AG20443 (cell line): ENCODE measurements around the gene HOXA4.

Experiments used
- DNase-seq: peaks from one replicate; pipeline ENCODE4 v3.0.0; 2012; ENCODE audit warnings: low spot score, mixed read lengths

The HOXA4 gene

GRCh38 chr7:27158436-27159265 lies 28.1 kb upstream of the HOXA4 start:
- no peak for DNase-seq

- DNase-seq = no peak
Observed at GRCh38 chr7:27157702-27158431, 27.3 kb upstream of the HOXA4 start.

- DNase-seq = peak; percentile 23
Observed at GRCh38 chr7:27156916-27157701, 26.6 kb upstream of the HOXA4 start.

- DNase-seq = peak; percentile 83
Observed at GRCh38 chr7:27156508-27156898, 25.9 kb upstream of the HOXA4 start, which contains the start of gene HOXA7. Gene HOXA7 (minus strand): TSS chr7:27156675. CDS start chr7:27156545, 130 bp downstream.

GRCh38 chr7:27155816-27156507 lies 25.4 kb upstream of the HOXA4 start:
- DNase-seq = peak; percentile 61

- no peak for DNase-seq
Observed at GRCh38 chr7:27154901-27155815, 24.6 kb upstream of the HOXA4 start.

- DNase-seq = no peak
Observed at GRCh38 chr7:27154369-27154768, 23.8 kb upstream of the HOXA4 start.

GRCh38 chr7:27153526-27153925 lies 23.0 kb upstream of the HOXA4 start:
- DNase-seq = no peak

GRCh38 chr7:27152816-27153442 lies 22.4 kb upstream of the HOXA4 start:
- DNase-seq = no peak

- DNase-seq = peak; percentile 66
Observed at GRCh38 chr7:27151931-27152815, 21.6 kb upstream of the HOXA4 start, which contains the start of gene HOXA3. Gene HOXA3 (minus strand): TSS chr7:27152583. CDS start chr7:27110640, 41,943 bp downstream.

GRCh38 chr7:27151341-27151930 lies 20.9 kb upstream of the HOXA4 start:
- DNase-seq = no peak

- DNase-seq = peak; percentile 92
Observed at GRCh38 chr7:27150568-27151340, 20.2 kb upstream of the HOXA4 start.

GRCh38 chr7:27149842-27150567 lies 19.4 kb upstream of the HOXA4 start:
- no peak for DNase-seq

GRCh38 chr7:27148756-27149641 lies 18.4 kb upstream of the HOXA4 start:
- peak; percentile 33 for DNase-seq

GRCh38 chr7:27148031-27148755 lies 17.6 kb upstream of the HOXA4 start:
- DNase-seq = peak; percentile 45
